ENCODE data around the gene FBXO2. TPM values are rescaled to one million over a fixed set of nuclear protein-coding genes. Genes with fewer than 3 reads are reported as not detected.

The FBXO2 gene
- total RNA-seq, 1 donor from 2014 or later = 1.9 TPM

DNA sequence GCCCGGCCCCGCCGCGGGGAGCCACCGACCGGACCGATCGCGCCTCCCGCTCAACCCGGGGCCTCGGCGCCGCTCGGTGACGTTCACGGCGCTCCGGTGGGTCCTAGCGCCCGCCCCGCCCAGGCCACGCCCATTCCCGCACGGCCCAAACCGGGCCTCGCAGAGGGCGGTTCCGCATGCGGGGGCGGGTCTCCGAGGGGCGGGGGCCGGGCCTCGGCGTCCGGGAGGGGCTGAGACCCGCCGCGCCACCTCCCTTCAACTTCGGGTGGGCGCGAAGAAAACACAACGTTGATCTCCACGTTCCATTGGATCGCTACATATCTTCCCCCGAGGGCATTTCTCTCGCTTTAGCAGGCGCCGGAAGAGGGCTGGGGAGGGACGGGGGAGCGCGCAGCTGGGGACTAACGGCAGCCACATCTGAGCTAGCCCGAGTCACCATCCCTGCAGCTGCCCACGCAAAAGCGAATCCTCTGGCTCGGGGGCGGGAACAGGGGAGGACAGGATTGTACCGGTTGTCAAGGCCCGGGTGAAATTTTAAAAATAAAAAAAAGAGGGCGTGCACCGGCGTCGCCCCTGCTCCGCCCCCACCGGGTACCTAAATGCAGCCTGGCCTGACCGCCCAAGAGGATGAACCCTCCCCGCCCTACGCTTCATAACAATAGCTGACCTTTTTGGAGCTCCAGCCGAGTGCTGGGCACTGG lies 27.0 kb upstream of the FBXO2 start, which contains the start of gene MAD2L2:
Gene MAD2L2, minus strand, starts transcription at position 78 of the 701 bp plus-strand sequence. CDS start 547 bp downstream, outside the sequence.
- DNase-seq = peak; percentile 80

DNA sequence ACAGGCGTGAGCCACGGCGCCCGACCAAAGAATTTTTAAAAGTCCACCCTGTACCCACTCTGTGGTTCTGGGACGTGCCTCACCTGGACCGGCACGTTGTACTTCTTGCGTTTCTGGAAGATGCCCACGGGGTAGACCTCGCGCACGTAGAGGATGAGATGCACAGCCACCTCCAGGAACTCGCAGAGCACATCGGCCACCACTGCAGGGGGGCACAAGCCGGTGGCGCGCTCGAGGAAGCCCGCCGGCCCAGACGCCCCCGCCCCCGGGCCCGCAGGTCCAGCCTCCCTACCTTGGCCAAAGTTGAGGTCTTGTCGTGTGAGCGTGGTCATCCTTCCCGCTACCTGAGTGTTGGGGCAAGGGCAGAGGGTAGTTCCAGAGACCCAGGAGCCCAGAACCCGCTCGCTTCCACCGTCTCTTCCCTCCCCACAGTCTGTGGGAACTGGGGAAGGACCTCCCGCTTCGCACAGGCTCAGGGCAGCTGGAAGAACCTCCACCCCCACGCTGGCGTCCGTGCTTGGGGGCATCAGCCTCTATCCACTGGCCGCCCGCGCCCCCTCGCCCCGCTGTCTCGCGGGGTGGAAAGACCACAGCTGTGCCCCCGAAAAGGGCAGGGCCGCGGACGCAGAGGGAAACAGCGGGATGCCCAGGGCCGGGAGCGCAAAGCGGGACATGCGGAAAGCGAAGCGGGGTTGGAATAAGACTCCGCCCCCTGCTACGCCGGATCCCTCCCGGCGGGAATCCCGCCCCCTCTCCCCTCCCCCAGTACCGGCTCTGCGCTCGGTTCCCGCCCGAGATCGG lies 26.2 kb upstream of the FBXO2 start:
- no peak for DNase-seq

DNA sequence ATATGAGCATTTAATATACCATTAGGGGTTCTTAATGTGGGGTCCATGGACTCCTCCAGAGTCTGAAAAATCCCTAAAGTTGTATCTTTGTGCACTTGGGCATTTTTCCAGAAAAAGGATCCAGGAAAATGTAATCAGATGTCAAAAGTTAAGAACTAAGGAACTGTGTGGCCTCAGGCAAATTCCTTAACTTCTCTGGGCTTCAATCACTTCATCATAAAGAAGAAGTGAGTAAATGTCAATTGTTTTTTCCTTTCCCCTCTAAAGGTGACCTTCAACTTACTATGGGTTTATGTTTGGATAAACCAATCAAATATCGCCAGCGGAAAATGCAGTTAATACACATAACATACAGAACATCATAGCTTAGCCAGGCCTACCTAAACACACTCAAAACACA lies 24.2 kb upstream of the FBXO2 start:
- no peak for DNase-seq

DNA sequence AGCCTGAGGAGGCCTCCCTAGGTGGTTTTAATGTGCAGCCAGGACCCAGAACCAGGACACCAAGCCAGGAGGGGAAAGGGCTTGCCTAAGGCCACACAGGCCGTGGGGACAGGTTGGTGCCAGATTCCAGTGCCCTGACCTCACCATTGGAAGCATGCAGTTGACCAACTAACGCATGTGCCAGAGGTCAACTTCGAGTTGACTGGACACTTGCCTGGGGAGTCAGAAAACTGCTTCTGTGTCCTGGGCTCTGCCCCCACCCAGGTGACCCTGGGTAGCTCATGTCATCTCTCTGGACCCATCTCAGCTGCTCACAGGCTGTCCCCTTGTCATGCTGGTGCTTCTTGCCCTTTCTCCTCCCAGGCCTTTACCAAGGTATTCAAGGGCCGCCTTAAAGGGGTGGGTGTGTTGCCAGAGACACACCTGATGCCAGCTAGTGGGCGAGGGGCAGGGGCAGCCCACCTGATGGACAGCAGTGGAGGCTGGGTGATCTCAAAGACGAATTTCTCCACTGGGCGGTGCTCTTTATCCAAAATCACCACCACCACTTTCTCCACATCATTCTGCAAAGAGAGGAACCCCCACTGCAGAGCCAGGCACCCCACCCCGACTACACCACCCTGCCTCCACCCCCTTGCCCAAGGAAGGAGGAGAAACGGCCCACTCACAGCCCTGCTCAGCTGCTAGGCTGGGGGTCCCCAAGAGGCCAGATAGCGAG lies 22.3 kb upstream of the FBXO2 start:
- DNase-seq = no peak

DNA sequence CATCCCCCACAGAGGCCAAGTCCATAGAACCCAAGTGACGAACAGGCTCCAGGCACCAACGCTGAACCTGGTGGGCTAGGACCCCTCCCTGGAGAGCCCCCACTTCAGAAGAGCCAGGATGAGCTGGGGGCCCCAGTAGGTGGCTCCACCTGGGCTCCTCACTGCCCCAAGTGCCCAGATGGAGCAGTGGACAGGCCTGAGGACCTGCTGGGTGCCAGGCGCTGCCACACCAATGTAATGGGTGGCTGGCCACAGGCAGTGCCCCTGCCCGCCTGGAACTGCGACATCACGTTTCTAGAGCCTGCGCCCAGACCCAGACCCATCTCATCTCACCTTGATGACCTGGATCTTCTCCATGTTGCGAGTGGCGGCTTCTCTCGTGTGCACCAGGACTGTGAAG lies 21.1 kb upstream of the FBXO2 start:
- DNase-seq = no peak

DNA sequence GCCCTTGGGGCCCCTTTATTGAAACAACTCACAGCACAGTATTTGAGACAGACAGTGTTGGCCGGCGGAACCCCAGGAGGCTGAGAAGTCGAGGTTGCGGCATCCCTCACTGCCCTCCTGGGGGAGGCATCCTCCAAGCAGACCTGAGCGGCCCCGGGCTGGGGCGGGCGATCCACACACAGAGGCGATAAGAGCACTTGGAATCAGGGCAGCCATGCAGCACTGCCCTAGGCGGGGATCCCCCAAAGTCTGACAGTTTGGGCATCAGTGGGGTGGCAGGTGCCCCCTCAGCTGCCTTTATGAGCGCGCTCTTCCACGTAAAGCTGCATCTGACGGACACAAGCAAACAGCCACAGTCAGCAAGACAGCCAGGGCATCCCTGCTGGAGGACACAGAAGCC lies 20.3 kb upstream of the FBXO2 start:
- DNase-seq = no peak

DNA sequence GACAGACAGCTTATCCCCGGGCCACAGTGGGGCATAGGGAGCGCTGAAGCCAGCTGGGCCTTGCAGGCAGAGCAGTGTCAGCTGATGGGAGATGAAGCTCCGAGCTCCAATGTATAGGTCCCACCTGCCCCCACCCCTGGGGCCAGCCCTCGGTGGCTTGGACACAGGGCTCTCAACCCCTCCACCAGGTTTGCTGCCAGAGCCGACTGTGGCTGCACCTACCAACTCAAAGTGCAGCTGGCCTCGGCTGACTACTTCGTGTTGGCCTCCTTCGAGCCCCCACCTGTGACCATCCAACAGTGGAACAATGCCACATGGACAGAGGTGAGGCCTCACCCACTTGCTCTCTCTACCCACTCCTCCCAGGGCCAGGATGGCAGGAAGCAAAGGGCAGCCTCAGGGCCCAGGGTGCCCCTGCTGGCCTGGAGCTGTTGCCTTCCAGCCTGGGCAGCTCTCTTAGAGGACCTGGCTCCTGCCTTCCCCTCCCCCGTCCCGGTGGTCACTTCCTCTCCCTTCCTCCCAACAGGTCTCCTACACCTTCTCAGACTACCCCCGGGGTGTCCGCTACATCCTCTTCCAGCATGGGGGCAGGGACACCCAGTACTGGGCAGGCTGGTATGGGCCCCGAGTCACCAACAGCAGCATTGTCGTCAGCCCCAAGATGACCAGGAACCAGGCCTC lies 19.0 kb upstream of the FBXO2 start:
- DNase-seq = no peak

DNA sequence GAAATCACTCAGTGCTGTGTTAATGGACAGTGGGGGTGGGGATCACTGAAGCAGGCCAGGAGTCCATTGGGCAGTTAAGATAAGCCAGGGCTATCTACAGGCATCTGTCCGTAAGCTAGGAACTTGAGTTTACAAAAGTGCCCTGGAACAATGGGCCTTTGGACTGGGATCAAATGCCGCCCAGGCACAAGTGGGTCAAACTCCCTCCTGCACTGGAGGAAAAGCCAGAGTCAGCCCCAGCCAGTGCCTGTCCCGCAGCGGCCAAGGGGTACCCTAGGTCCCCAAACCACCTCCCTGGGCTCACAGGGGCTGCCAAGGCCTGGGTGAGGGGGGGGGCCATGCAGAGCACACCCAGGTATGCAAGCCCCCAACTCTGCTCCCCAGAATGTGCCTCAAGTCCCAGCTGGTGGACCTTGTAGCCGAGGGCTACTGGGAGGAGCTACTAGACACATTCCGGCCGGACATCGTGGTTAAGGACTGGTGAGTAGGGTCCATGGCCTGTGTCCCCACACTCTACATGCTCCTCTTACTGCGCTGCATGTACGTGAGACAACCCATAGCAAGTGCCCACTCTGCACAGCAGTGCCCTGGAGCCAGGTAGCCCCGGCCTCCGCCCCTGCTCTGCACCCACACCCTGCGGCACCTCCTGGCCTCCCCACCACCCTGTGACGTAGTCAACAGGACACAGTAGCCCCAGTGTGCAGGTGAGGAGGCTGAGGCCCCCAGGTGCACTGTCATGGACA lies 17.5 kb upstream of the FBXO2 start:
- no peak for DNase-seq

DNA sequence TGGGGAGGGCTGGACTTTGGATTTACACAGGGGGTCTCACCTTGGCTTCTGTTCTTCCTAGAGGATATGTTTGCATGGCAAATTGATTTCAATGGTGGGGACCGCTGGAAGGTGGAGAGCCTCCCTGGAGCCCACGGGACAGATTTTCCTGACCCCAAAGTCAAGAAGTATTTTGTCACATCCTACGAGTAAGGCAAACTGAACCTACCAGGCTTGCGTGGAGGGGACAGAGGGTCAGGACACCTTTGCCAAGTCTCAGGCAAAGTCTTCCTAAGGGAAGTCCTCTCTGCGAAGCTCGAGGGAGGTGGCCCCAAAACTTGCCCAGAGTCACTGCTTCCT lies 16.9 kb upstream of the FBXO2 start:
- DNase-seq = no peak

DNA sequence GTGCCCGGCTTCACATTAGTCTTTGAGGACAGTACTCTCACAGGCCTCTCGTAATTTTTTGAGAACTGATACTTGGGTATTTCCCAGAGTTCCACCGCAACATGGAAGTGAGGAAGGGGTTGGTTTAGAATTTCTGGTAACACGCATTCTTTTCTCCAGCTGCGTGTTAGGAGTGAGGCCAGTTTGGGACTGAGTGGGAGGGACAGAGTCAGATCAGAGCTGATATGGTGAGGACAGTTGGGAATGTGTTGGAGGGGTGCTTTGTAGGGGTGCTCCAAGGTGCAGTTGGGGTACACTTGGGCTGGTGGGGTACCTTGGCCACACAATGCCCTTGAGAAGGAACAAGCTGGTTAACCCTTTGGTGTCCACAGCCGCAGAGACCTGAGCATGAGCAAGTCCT lies 16.5 kb upstream of the FBXO2 start:
- no peak for DNase-seq

DNA sequence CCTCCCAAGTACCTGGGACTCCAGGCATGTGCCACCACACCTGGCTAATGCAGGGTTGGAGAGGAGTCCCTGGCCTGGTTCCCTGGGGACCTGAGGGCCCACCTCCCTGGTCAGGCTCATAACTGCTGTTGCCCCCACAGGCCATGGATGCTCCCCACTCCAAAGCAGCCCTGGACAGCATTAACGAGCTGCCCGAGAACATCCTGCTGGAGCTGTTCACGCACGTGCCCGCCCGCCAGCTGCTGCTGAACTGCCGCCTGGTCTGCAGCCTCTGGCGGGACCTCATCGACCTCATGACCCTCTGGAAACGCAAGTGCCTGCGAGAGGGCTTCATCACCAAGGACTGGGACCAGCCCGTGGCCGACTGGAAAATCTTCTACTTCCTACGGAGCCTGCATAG lies 14.3 kb upstream of the FBXO2 start:
- no peak for DNase-seq

DNA sequence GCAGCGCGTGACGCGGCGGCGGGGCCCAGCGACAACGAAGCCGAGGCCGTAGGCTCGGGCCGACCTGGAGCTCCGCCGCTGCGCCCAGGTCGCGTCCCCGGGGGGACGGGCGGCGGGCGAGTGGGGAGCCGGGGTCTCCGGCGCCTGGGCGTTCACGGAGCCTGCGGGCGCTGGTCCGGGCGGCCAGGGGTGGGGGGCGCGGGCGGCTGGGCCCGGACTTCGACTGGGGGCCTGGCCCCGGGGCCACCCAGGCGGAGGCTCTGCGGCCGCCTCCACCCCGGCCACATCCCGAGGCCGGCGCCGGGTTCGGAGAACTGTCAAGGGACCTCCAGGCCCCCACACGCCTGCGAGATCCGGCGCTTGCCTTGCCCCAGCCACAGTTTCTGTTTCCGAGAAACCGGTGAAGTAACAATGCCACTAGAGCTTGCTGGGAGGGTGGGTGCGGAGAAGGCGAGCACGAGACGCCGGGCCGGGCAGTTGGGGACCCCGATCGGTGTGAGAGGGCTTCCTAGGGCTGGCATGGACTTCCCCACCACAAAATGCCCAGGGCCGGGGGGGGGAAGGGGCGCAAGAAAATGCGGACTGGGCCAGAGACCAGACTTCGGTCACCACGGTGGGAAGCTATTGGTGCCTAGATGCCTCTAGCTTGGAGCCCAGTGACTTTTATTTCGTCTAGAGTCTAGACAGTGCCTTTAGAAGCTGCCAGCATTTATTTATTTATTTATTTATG lies 10.3 kb upstream of the FBXO2 start:
- peak; percentile 38 for DNase-seq

DNA sequence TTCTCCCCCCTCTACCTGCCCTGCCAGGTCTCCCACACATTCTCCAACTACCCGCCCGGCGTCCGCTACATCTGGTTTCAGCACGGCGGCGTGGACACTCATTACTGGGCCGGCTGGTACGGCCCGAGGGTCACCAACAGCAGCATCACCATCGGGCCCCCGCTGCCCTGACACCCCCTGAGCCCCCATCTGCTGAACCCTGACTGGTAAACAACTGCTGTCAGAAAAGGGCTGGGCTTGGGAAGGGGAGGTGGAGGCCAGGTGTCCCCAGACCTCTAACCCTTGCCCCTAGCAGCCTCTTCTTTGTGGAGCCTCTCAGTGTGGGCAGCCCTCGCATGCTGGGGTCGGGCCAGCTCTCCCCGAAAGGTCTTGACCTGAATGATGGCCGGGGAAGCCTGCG lies 6.9 kb upstream of the FBXO2 start:
- no peak for DNase-seq

DNA sequence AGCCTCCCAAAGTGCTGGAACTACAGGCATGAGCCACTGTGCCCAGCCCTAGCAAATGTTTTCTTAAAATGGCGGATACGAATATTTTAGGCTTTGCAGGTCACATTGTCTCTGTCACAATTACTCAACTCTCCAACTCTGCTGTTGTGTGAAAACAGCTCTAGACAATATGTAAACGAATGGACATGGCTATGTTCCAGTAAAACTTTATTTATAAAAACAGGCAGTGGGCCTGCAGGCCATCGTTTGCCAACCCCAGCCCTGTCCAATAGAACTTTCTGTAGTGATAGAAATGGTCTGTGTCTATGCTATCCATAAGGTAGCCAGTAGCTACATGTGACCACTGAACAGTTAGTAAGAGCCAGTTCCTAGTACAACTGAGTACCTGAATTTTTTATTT lies 5.5 kb upstream of the FBXO2 start:
- no peak for DNase-seq

DNA sequence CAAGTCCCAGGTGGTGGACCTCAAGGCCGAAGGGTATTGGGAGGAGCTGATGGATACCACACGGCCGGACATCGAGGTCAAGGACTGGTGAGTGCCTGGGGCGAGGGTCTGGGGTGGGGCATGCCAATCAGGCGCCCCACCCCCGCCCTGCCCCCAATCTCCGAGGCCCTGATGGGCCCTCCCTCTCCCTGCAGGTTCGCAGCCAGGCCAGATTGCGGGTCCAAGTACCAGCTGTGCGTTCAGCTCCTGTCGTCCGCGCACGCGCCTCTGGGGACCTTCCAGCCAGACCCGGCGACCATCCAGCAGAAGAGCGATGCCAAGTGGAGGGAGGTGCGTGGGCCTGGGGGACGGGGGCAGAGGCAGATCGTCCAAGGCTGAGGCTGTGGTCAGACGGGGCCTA lies 4.3 kb upstream of the FBXO2 start:
- DNase-seq = no peak

DNA sequence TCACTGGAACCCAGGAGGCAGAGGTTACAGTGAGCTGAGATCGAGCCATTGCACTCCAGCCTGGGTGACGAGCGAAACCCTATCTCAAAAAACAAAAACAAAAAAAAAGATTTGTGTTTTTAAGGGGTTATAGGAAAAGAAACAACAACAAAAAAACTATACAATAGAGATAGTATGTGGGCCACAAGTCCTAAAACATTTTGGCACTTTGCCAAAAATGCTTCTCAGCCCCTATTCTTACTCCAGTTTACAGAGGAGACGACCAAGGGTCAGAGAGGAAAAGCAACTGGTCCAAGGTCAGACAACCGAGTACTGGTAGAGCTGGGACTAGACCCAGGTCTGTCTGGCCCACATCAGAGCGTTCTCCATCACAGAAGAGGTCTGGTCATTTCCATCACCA lies 3.4 kb upstream of the FBXO2 start:
- DNase-seq = no peak

DNA sequence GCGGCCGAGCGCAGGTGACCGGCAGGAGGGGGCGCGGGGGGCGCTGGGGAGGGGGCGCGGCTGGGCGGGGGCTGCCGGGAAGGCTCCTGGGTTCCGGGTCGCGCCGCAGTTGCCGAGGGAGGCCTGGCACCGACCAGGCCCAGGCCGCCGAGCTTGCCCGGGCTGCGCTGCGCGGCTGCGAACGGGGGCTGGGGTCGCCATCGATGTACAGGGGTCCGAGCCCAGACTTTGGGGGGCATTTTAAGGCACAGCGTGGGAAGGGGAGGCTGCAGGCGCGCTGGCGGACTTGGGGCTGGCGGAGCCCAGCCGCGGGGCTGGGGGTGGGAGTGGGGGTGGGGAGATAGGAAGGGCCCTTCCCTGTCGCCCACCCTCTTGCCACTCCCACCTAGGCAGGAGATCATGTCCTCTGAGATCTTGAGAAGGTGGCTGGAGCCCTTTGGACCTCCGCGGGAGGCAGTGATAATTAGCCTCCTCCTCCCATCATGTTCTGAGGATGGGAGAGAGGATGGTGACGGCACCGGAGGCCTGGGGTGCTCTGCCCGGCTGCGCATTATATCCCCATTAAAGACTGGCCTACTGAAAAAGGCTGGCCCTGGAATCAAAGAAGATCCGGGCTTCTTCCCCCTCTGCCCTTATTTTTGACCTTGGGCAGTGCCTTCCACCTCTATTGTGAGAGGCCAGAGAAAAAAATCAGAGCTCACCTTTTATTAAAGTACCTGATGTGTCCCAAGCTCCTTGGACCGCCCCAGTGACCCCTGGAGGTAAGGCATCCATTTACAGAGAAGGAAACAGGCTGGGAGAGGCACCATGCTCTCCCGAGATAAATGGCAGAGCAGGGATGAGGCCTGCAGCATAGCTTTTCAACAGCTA lies 945 bp upstream of the FBXO2 start:
- no peak for DNase-seq

DNA sequence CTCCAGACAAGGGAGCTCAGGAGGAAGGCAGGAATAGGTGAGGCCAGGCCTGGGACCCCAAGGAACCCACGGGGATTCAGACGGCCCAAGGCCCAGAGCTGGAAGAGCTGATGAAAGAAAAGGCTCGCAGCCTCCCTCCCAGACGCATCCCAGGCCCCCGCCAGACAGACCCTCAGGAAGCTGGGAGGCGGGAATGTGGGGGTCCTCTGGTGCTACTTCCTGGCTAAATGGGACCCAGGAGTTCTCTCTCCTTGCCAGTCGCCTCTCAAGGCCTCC lies 430 bp downstream of the FBXO2 start:
- no peak for DNase-seq

DNA sequence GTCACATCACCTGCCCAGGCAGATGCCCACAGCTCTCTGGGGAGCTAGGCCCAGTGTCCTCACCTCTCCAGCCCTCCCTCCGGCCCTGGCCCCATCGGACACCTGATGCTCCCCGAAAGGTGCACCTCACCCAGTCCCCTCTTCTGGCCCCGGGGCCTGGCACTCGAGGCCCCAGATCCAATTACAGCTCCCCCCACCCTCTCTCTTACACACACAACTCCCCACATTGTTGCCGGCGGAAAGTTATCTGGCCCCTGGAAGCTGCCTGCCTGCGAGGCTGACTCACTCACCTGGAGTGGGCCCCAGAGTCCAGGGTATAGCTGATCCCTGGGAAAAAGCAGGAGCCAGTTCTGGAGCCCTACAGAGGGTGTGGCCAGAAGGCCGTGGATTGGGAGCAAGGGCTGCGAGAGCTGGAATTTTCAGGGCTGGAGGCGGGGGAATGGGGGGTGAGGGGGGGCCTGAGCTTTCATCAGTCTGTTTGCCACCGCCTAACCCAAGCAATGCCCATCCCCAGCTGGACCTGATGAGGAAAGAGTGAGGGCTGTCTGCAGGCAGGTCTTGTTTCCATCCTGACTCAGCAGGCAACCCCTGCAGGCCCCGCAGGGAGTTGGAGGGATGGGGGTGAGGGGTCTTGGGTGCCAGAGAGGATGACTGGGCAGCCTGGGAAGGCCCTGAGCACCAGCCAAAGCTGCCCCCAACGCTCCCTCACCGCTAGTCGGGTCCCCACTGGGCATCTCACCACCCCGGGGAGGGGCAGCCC lies 948 bp downstream of the FBXO2 start:
- no peak for DNase-seq

DNA sequence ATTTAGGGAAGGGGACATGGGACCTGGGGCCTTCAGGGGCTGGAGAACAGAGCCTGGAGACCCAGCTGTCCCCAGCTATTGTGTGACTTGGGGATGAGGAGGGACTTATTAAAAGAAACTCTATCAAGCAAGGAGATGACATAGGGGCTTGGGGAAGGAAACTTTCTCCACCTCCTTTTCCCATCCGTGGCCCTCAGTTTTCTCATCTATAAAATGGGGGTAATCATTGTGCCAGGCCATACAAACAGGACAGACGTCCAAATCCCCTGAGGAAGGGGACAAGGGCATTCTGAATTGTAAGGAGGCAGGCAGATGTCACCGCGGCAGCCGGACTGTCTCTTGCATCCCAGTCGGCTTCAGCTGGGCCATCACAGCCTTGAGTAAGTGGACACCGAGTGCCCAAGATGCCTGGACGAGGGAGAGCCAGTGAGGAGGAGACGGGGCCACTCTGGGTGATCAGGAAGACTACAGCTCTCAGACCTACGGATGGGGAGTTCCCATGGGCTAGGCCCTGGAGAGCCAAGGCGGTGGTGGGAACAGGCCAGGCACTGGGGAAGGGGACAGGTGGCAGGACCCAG lies 1.9 kb downstream of the FBXO2 start:
- DNase-seq = no peak
